HepG2 (cell line): ENCODE data around the gene SPNS1. TPM values are rescaled to one million over a fixed set of nuclear protein-coding genes. Genes with fewer than 3 reads are reported as not detected.

Experiments used
- ARID4A ChIP-seq: sonication (generic); formaldehyde crosslinking; IDR thresholded peaks from 2 replicates; pipeline ENCODE4 v1.5.0; 2020; ENCODE audit warnings: mild to moderate bottlenecking, missing genetic modification reagents, borderline replicate concordance
- ATF4 ChIP-seq, 2 experiments: fragments of 450-650 bp in 1 of 2; sonication (generic) in 1 of 2; formaldehyde crosslinking; IDR thresholded peaks; 2 replicates each; pipeline versions ENCODE4 v1.5.0 to v1.8.0; 2020 to 2022; ENCODE audit warnings: mild to moderate bottlenecking in 1 of 2, missing genetic modification reagents in 1 of 2
- FOSL2 ChIP-seq: sonication (generic); formaldehyde crosslinking; IDR thresholded peaks from 2 replicates; pipeline ENCODE4 v1.4.0; 2020; ENCODE audit warnings: missing genetic modification reagents
- FOXK2 ChIP-seq: fragments of 450-650 bp; IDR thresholded peaks from 2 replicates; pipeline ENCODE4 v1.6.1; 2016
- NFE2L2 ChIP-seq: fragments of 150-350 bp; IDR thresholded peaks from 2 replicates; pipeline ENCODE4 v1.6.1; 2014; ENCODE audit warnings: low read length
- SP2 ChIP-seq: sonication (generic); formaldehyde crosslinking; IDR thresholded peaks from 2 replicates; pipeline ENCODE4 v1.5.1; 2020; ENCODE audit warnings: mild to moderate bottlenecking, missing genetic modification reagents
- XBP1 ChIP-seq: sonication (generic); formaldehyde crosslinking; IDR thresholded peaks from 2 replicates; pipeline ENCODE4 v1.5.0; 2020; ENCODE audit warnings: missing genetic modification reagents
- XRCC5 ChIP-seq: fragments of 200-400 bp; formaldehyde crosslinking; optimal IDR thresholded peaks from 2 replicates; pipeline ENCODE3; 2017; ENCODE audit warnings: mild to moderate bottlenecking, low read length
- ZBTB7A ChIP-seq: sonication (generic); formaldehyde crosslinking; IDR thresholded peaks from 2 replicates; pipeline ENCODE4 v1.8.0; 2022; ENCODE audit warnings: mild to moderate bottlenecking, missing genetic modification reagents
- ZNF569 ChIP-seq: sonication (generic); formaldehyde crosslinking; IDR thresholded peaks from 2 replicates; pipeline ENCODE4 v1.5.0; 2020; ENCODE audit warnings: mild to moderate bottlenecking, missing genetic modification reagents, moderate library complexity, borderline replicate concordance
- ZNF577 ChIP-seq: sonication (generic); formaldehyde crosslinking; IDR thresholded peaks from 2 replicates; pipeline ENCODE4 v1.4.0; 2020; ENCODE audit warnings: mild to moderate bottlenecking, low read depth, missing genetic modification reagents, borderline replicate concordance
- ZNF878 ChIP-seq: sonication (generic); formaldehyde crosslinking; IDR thresholded peaks from 2 replicates; pipeline ENCODE4 v1.8.1; 2023; ENCODE audit warnings: mild to moderate bottlenecking, missing genetic modification reagents, moderate library complexity
- ZSCAN21 ChIP-seq: sonication (generic); formaldehyde crosslinking; IDR thresholded peaks from 2 replicates; pipeline ENCODE4 v1.8.0; 2022; ENCODE audit warnings: mild to moderate bottlenecking, missing genetic modification reagents, moderate library complexity, borderline replicate concordance
- polyA plus RNA-seq, 8 experiments: library from polyadenylated mRNA; depleted of rRNA in 3 of 8; stranded (reverse) in 7 of 8; unstranded in 1 of 8; fragments of >200 nt; fragmentation: Illumina TruSeq in 4 of 8; extraction: Trizol in 4 of 8; gene quantifications; 2 replicates each; pipeline versions ENCODE4 v1.2.1 to v1.2.3, GENCODE V29; 2011 to 2016; ENCODE audit warnings: low read depth in 4 of 8, missing spikeins in 1 of 8, mixed read lengths in 1 of 8; ENCODE audit not compliant: insufficient read depth in 1 of 8
- total RNA-seq, 5 experiments: library from RNA; depleted of rRNA; stranded (reverse); fragments of >200 nt; fragmentation: Illumina TruSeq; extraction: Trizol; gene quantifications; 2 replicates each; pipeline ENCODE4 v1.2.3, GENCODE V29; 2016; ENCODE audit warnings: low read depth in 1 of 5
- TF ChIP-seq, protein P1 (sequence below): sonication (generic); formaldehyde crosslinking; IDR thresholded peaks from one replicate; pipeline ENCODE4 v1.5.1; 2020; ENCODE audit warnings: mild to moderate bottlenecking, missing genetic modification reagents; ENCODE audit errors: not compliant biosample characterization

SPNS1 gene
- total and polyA plus RNA-seq, 2 of the 13 experiments (the other 11 are each of a cell fraction or from before 2014, with no cell fraction given), result 25.6 to 38.8 TPM

DNA sequence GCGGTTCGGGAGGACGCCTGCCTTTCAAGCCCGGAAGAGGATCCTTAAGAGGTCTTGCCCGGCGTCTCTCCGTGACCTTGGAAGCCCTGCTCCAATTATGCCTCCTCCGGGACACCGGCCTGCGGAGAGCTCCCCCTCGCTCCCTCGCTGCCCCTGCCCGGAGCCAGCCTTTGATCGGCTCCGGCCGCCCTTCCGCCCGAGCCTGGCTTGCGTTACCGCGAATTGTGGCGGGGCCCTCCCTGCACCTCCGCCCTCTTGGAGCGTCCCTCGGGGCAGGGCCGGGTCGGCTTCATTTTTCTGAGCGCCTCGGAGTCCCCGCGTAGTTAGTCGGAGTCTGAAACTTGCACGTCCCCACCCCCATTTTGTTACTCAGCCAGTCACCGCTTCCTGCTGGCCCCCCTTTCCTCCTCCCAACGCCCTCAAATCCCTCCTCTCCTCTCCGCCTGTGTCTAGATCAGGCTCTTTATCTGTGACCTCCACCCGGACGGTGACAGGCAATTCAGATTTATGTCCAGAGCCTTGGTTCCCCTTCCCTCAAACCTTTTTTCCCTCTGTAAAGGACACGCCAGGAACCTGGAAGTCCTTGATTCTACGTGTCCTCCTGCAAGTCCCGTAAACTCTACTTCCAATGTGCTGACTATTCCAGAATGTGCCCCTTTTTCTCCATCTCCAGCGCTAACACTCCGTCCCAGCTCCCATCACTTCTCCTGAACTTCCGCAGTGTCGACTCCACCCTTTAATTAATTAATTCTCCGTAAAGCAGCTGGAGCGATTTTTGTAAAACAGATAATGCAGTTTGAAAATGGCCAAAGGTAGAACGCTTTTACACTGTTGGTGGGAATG is 49.0 kb upstream of the SPNS1 start (continued):
- TF ChIP-seq, protein P1, sequence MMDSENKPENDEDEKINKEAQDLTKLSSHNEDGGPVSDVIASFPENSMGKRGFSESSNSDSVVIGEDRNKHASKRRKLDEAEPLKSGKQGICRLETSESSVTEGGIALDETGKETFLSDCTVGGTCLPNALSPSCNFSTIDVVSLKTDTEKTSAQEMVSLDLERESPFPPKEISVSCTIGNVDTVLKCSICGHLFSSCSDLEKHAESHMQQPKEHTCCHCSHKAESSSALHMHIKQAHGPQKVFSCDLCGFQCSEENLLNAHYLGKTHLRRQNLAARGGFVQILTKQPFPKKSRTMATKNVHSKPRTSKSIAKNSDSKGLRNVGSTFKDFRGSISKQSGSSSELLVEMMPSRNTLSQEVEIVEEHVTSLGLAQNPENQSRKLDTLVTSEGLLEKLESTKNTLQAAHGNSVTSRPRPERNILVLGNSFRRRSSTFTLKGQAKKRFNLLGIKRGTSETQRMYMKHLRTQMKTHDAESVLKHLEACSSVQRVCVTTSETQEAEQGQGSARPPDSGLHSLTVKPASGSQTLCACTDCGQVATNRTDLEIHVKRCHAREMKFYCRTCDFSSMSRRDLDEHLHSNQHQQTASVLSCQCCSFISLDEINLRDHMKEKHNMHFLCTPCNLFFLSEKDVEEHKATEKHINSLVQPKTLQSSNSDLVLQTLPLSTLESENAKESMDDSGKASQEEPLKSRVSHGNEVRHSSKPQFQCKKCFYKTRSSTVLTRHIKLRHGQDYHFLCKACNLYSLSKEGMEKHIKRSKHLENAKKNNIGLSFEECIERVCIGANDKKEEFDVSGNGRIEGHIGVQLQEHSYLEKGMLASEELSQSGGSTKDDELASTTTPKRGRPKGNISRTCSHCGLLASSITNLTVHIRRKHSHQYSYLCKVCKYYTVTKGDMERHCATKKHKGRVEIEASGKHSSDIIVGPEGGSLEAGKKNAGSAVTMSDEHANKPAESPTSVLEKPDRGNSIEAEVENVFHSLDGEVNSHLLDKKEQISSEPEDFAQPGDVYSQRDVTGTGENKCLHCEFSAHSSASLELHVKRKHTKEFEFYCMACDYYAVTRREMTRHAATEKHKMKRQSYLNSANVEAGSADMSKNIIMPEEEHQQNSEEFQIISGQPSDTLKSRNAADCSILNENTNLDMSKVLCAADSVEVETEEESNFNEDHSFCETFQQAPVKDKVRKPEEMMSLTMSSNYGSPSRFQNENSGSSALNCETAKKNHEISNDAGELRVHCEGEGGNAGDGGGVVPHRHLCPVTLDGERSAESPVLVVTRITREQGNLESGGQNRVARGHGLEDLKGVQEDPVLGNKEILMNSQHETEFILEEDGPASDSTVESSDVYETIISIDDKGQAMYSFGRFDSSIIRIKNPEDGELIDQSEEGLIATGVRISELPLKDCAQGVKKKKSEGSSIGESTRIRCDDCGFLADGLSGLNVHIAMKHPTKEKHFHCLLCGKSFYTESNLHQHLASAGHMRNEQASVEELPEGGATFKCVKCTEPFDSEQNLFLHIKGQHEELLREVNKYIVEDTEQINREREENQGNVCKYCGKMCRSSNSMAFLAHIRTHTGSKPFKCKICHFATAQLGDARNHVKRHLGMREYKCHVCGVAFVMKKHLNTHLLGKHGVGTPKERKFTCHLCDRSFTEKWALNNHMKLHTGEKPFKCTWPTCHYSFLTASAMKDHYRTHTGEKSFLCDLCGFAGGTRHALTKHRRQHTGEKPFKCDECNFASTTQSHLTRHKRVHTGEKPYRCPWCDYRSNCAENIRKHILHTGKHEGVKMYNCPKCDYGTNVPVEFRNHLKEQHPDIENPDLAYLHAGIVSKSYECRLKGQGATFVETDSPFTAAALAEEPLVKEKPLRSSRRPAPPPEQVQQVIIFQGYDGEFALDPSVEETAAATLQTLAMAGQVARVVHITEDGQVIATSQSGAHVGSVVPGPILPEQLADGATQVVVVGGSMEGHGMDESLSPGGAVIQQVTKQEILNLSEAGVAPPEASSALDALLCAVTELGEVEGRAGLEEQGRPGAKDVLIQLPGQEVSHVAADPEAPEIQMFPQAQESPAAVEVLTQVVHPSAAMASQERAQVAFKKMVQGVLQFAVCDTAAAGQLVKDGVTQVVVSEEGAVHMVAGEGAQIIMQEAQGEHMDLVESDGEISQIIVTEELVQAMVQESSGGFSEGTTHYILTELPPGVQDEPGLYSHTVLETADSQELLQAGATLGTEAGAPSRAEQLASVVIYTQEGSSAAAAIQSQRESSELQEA, result peak; percentile 64
- TF ChIP-seq XRCC5, result peak; percentile 53
- TF ChIP-seq ZNF878, result no peak
- TF ChIP-seq ZNF577 (CRISPR knock-in tag), result no peak
- no peak for TF ChIP-seq XBP1 (CRISPR knock-in tag)
- no peak for TF ChIP-seq FOXK2
- peak; percentile 4; the same call in 1 of the 2 replicates for TF ChIP-seq FOSL2 (CRISPR knock-in tag)
- TF ChIP-seq ZSCAN21, result no peak
- TF ChIP-seq ARID4A (CRISPR knock-in tag), result peak; percentile 53
- TF ChIP-seq NFE2L2, result no peak
- TF ChIP-seq ZNF569 (CRISPR knock-in tag), result no peak
- TF ChIP-seq ZBTB7A (CRISPR knock-in tag), result no peak
- TF ChIP-seq SP2 (CRISPR knock-in tag), result no peak
- no peak for TF ChIP-seq ATF4 (CRISPR knock-in tag; IDR thresholded peaks at IDR 0.05)
